ENCODE measurements around the gene FRG1. TPM values are rescaled to one million over a fixed set of nuclear protein-coding genes. Genes with fewer than 3 reads are reported as not detected.
"Not testable (repeated sequence)": the region's sequence is repeated elsewhere in the genome, so short reads cannot be mapped to it uniquely, and the experiment has no call there.

Gene FRG1
- total RNA-seq = 34.5 and 37.1 TPM in 2 replicates
- long read RNA-seq, transcript FRG1-201 (9 exons, 1,074 nt) = major isoform, 12 of 15 reads
- long read RNA-seq, partial matches to known transcripts = 3 of 15 reads
- long read RNA-seq, other reads (novel, unspliced or antisense) = 0 of 15 reads

- Mint-ChIP-seq H3K27me3 (ENCODE audit: unreplicated experiment) (no peaks in the 10 kb centered on the region), H3K36me3 (ENCODE audit: unreplicated experiment) (peaks cover 21% of the 10 kb centered on the region), H3K27ac (ENCODE audit: unreplicated experiment) (peak within 1 kb of the TSS; percentile 95), H3K4me3 (ENCODE audit: unreplicated experiment) (peak within 1 kb of the TSS; percentile 93), H3K9me3 (ENCODE audit: unreplicated experiment) (peaks cover 6% of the 10 kb centered on the region), H3K4me1 (ENCODE audit: unreplicated experiment) (peaks cover 26% of the 10 kb centered on the region)
- peak; percentile 99 for DNase-seq (ENCODE audit: extremely low spot score, unreplicated experiment)
- peak; percentile 96 for TF ChIP-seq CTCF (IDR thresholded peaks at IDR 0.05)
Observed at GRCh38 chr4:189940178-189941004, at the start of gene FRG1. Gene FRG1, plus strand, starts transcription at chr4:189940872. Its CDS starts 138 bp downstream, at chr4:189941010.

- no peak for TF ChIP-seq CTCF (IDR thresholded peaks at IDR 0.05)
- DNase-seq (ENCODE audit: extremely low spot score, unreplicated experiment) = no peak
- no peak overlapping the region for H3K27ac Mint-ChIP-seq (ENCODE audit: unreplicated experiment)
- no peaks in the 10 kb centered on the region for H3K4me1 Mint-ChIP-seq (ENCODE audit: unreplicated experiment)
- H3K27me3 Mint-ChIP-seq (ENCODE audit: unreplicated experiment) = peaks cover 2% of the 10 kb centered on the region
- no peak overlapping the region for H3K4me3 Mint-ChIP-seq (ENCODE audit: unreplicated experiment)
- H3K9me3 Mint-ChIP-seq (ENCODE audit: unreplicated experiment) = peaks cover 12% of the 10 kb centered on the region
- no peaks in the 10 kb centered on the region for H3K36me3 Mint-ChIP-seq (ENCODE audit: unreplicated experiment)
Observed at GRCh38 chr4:189897667-189898066, 43.0 kb upstream of the FRG1 start.

GRCh38 chr4:189899481-189900015, 41.1 kb upstream of the FRG1 start:
- DNase-seq (ENCODE audit: extremely low spot score, unreplicated experiment); H3K4me1 Mint-ChIP-seq (ENCODE audit: unreplicated experiment); H3K27ac Mint-ChIP-seq (ENCODE audit: unreplicated experiment); H3K9me3 Mint-ChIP-seq (ENCODE audit: unreplicated experiment); H3K4me3 Mint-ChIP-seq (ENCODE audit: unreplicated experiment); H3K27me3 Mint-ChIP-seq (ENCODE audit: unreplicated experiment); H3K36me3 Mint-ChIP-seq (ENCODE audit: unreplicated experiment): not testable (repeated sequence)

- H3K27me3 Mint-ChIP-seq (ENCODE audit: unreplicated experiment) = peaks cover 23% of the 10 kb centered on the region
- H3K36me3 Mint-ChIP-seq (ENCODE audit: unreplicated experiment); H3K27ac Mint-ChIP-seq (ENCODE audit: unreplicated experiment); H3K9me3 Mint-ChIP-seq (ENCODE audit: unreplicated experiment); H3K4me3 Mint-ChIP-seq (ENCODE audit: unreplicated experiment); DNase-seq (ENCODE audit: extremely low spot score, unreplicated experiment); H3K4me1 Mint-ChIP-seq (ENCODE audit: unreplicated experiment): not testable (repeated sequence)
- peak; percentile 75 for TF ChIP-seq CTCF (IDR thresholded peaks at IDR 0.05)
Observed at GRCh38 chr4:189904420-189905027, 36.1 kb upstream of the FRG1 start.

- Mint-ChIP-seq H3K27ac (ENCODE audit: unreplicated experiment) (no peak overlapping the region), H3K4me3 (ENCODE audit: unreplicated experiment) (no peak overlapping the region), H3K36me3 (ENCODE audit: unreplicated experiment) (peaks cover 2% of the 10 kb centered on the region), H3K27me3 (ENCODE audit: unreplicated experiment) (peaks cover 11% of the 10 kb centered on the region), H3K9me3 (ENCODE audit: unreplicated experiment) (peaks cover 16% of the 10 kb centered on the region), H3K4me1 (ENCODE audit: unreplicated experiment) (no peaks in the 10 kb centered on the region)
- peak; percentile 38 for TF ChIP-seq CTCF (IDR thresholded peaks at IDR 0.05)
- no peak for DNase-seq (ENCODE audit: extremely low spot score, unreplicated experiment)
Observed at GRCh38 chr4:189912170-189912569, 28.5 kb upstream of the FRG1 start.
